ENCODE measurements around the gene SRCAP. TPM values are rescaled to one million over a fixed set of nuclear protein-coding genes. Genes with fewer than 3 reads are reported as not detected.

The SRCAP gene
- total RNA-seq, 1 experiment from 2014 or later: 58.5 TPM

GRCh38 chr16:30786936-30787612 lies 88.1 kb downstream of the SRCAP start, which contains the start of gene ZNF629 (continued):
- TF ChIP-seq, protein P1, sequence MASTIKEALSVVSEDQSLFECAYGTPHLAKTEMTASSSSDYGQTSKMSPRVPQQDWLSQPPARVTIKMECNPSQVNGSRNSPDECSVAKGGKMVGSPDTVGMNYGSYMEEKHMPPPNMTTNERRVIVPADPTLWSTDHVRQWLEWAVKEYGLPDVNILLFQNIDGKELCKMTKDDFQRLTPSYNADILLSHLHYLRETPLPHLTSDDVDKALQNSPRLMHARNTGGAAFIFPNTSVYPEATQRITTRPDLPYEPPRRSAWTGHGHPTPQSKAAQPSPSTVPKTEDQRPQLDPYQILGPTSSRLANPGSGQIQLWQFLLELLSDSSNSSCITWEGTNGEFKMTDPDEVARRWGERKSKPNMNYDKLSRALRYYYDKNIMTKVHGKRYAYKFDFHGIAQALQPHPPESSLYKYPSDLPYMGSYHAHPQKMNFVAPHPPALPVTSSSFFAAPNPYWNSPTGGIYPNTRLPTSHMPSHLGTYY (CRISPR knock-in tag; IDR thresholded peaks at IDR 0.05): no peak

DNA sequence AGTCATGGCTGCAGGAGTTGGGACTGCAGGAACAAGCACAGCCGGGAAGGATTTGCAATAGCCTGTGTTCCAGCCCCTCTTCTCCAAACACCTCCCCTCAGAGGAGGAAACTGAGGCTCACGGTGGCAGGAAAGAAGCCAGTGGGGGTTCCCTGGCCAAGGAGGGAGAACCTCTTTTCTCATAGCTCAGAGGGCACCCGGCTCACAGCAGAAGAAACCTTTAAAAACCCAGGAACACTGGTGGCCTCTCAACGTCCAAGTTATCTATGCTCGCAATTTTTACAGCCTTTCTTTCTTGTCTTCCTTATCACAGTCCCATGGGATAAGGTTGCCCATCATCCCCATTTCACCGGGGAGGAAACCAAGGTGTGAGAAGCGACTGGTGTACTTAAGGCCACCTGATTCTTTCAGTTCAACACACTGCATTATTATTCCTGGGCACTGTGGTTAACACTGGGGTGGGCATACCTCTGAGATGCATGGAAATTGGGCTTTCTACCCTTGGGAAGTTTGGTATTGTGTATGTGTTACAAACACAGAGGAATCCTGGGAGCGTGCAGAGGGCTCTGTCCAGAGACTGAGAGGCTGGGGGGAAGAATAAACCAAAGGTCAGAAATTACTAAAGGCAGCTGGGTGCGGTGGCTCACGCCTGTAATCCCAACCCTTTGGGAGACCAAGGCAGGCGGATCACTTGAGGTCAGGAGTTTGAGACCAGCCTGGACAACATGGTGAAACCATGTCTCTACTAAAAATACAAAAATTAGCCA lies 88.8 kb downstream of the SRCAP start:
- no peak for ATAC-seq
- Mint-ChIP-seq H3K4me1 (peaks cover 13% of the 10 kb centered on the region), H3K4me3 (peak overlapping the region; percentile 80), H3K27me3 (ENCODE audit: low read depth) (peaks cover 17% of the 10 kb centered on the region), H3K27ac (no peak overlapping the region), H3K36me3 (peaks cover 8% of the 10 kb centered on the region), H3K9me3 (no peaks in the 10 kb centered on the region)
- ChIA-PET CTCF (interaction anchor here (0.9 to 2.0 kb wide), 7 partner anchors 15 to 154 kb away, joined by 3 to 12 read pairs (median 4); partner anchors contain the start of gene FBXL19), POLR2A (interaction anchor here (0.8 to 2.0 kb wide), 3 partner anchors 13 to 87 kb away, joined by 3 to 15 read pairs (median 6); no protein-coding TSS in a partner anchor)
- TF ChIP-seq ATF3 (CRISPR knock-in tag; conservative IDR thresholded peaks at IDR 0.05): no peak
- no peak for TF ChIP-seq GRHL2 (CRISPR knock-in tag; IDR thresholded peaks at IDR 0.05; ENCODE audit: insufficient replicate concordance, severe bottlenecking)
- TF ChIP-seq TP53 (CRISPR knock-in tag; IDR thresholded peaks at IDR 0.05): no peak
- no peak for TF ChIP-seq ZBTB43 (CRISPR knock-in tag; IDR thresholded peaks at IDR 0.05)
- TF ChIP-seq, protein P2, sequence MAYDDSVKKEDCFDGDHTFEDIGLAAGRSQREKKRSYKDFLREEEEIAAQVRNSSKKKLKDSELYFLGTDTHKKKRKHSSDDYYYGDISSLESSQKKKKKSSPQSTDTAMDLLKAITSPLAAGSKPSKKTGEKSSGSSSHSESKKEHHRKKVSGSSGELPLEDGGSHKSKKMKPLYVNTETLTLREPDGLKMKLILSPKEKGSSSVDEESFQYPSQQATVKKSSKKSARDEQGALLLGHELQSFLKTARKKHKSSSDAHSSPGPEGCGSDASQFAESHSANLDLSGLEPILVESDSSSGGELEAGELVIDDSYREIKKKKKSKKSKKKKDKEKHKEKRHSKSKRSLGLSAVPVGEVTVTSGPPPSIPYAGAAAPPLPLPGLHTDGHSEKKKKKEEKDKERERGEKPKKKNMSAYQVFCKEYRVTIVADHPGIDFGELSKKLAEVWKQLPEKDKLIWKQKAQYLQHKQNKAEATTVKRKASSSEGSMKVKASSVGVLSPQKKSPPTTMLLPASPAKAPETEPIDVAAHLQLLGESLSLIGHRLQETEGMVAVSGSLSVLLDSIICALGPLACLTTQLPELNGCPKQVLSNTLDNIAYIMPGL (CRISPR knock-in tag; IDR thresholded peaks at IDR 0.05): no peak
- TF ChIP-seq ZNF532 (CRISPR knock-in tag; IDR thresholded peaks at IDR 0.05; ENCODE audit: borderline replicate concordance): no peak
- TF ChIP-seq ARID4B (CRISPR knock-in tag; IDR thresholded peaks at IDR 0.05; ENCODE audit: borderline replicate concordance): no peak
- TF ChIP-seq SP1 (CRISPR knock-in tag; conservative IDR thresholded peaks at IDR 0.05): no peak
- TF ChIP-seq MXD4 (CRISPR knock-in tag; IDR thresholded peaks at IDR 0.05; ENCODE audit: borderline replicate concordance): no peak
- no peak for DNase-seq (ENCODE audit: low spot score)

All from WTC11 (cell line).